CD4-positive, CD25-positive, alpha-beta regulatory T cell (primary cell): ENCODE results near the gene MYF6. TPM values are rescaled to one million over a fixed set of nuclear protein-coding genes. Genes with fewer than 3 reads are reported as not detected.
"Not testable (repeated sequence)": the region's sequence is repeated elsewhere in the genome, so short reads cannot be mapped to it uniquely, and the experiment has no call there.

ENCODE experiments used
- ATAC-seq, 2 donors: fragments of 150-1000 bp; cut with Tn5 transposase; one replicate each; pipeline ENCODE4 v1.10.0; 2021; ENCODE audit warnings: low read depth in 2 of 2, moderate number of reproducible peaks in 2 of 2, moderate library complexity in 1 of 2
- DNase-seq, 3 donors: peaks; one replicate each; pipeline versions ENCODE4 v3.0.0 to v3.0.0-alpha.2; 2012 to 2022; ENCODE audit warnings: mixed read lengths in 1 of 3
- H3K27ac ChIP-seq: one replicate; pipeline ENCODE4 v1.7.0; 2013; ENCODE audit warnings: mild to moderate bottlenecking, low read length; ENCODE audit not compliant: insufficient read depth, poor library complexity, severe bottlenecking
- H3K27me3 ChIP-seq: one replicate; pipeline ENCODE4 v1.7.0; 2013; ENCODE audit warnings: low read length; ENCODE audit not compliant: control insufficient read depth, insufficient read depth
- H3K36me3 ChIP-seq: one replicate; pipeline ENCODE4 v1.7.0; 2013; ENCODE audit warnings: mild to moderate bottlenecking, low read length, moderate library complexity; ENCODE audit not compliant: control insufficient read depth, insufficient read depth
- H3K4me1 ChIP-seq: 2 replicates; pipeline ENCODE4 v1.7.0; 2013; ENCODE audit warnings: mild to moderate bottlenecking, low read length; ENCODE audit not compliant: insufficient read depth, control insufficient read depth, poor library complexity, severe bottlenecking
- H3K4me3 ChIP-seq: one replicate; pipeline ENCODE4 v1.7.0; 2013; ENCODE audit warnings: low read depth, mild to moderate bottlenecking, low read length, moderate library complexity
- H3K9me3 ChIP-seq, 2 experiments: 1 replicate in 1 of 2; 2 replicates in 1 of 2; pipeline ENCODE4 v1.7.0; 2013; ENCODE audit warnings: low read length in 2 of 2, mild to moderate bottlenecking in 1 of 2, moderate library complexity in 1 of 2; ENCODE audit not compliant: control insufficient read depth in 2 of 2
- H3K27ac Mint-ChIP-seq, 3 donors: one replicate each; pipeline ENCODE4 v1.8.0; 2020 to 2022; ENCODE audit warnings: mild to moderate bottlenecking in 3 of 3, mixed read lengths in 3 of 3, moderate library complexity in 2 of 3
- H3K27me3 Mint-ChIP-seq: one replicate; pipeline ENCODE4 v1.8.0; 2022; ENCODE audit warnings: mild to moderate bottlenecking, mixed read lengths
- H3K36me3 Mint-ChIP-seq: one replicate; pipeline ENCODE4 v1.8.0; 2020; ENCODE audit warnings: mixed read lengths
- H3K4me1 Mint-ChIP-seq, 4 donors: one replicate each; pipeline ENCODE4 v1.8.0; 2020 to 2022; ENCODE audit warnings: mixed read lengths in 4 of 4, mild to moderate bottlenecking in 1 of 4
- H3K4me3 Mint-ChIP-seq, 4 donors: one replicate each; pipeline ENCODE4 v1.8.0; 2020 to 2022; ENCODE audit warnings: mild to moderate bottlenecking in 4 of 4, mixed read lengths in 4 of 4, moderate library complexity in 3 of 4
- H3K9me3 Mint-ChIP-seq, 7 donors: one replicate each; pipeline ENCODE4 v1.8.0; 2020 to 2022; ENCODE audit warnings: mixed read lengths in 7 of 7, mild to moderate bottlenecking in 3 of 7, moderate library complexity in 2 of 7
- polyA plus RNA-seq, 4 donors: library from polyadenylated mRNA; unstranded; fragments of 300-500 nt; fragmentation: Illumina TruSeq; gene quantifications; one replicate each; pipeline ENCODE4 v1.2.3, GENCODE V29; 2021
- total RNA-seq: library from RNA; stranded (reverse); gene quantifications from one replicate; pipeline ENCODE4 v1.2.3, GENCODE V29; 2022

The MYF6 gene
- not detected for total RNA-seq
- polyA plus RNA-seq: not detected

- no peaks in the 10 kb centered on the region for H3K4me1 Mint-ChIP-seq
- H3K36me3 Mint-ChIP-seq: no peaks in the 10 kb centered on the region
- H3K27ac ChIP-seq: no peak within 1 kb of the TSS
- no peaks in the 10 kb centered on the region for H3K36me3 ChIP-seq
- H3K9me3 Mint-ChIP-seq: peaks cover 0 to 8% (median 4%) of the 10 kb centered on the region in 7 donors
- no peak within 1 kb of the TSS for H3K4me3 ChIP-seq
- H3K27me3 Mint-ChIP-seq: peaks cover 13% of the 10 kb centered on the region
- no peaks in the 10 kb centered on the region for H3K4me1 ChIP-seq
- peak within 1 kb of the TSS in 1 of 4 donors; percentile 47 for H3K4me3 Mint-ChIP-seq
- H3K27me3 ChIP-seq: no peaks in the 10 kb centered on the region
- peak within 1 kb of the TSS in 1 of 3 donors; percentile 73 for H3K27ac Mint-ChIP-seq
- H3K9me3 ChIP-seq: peaks cover 0 to 5% of the 10 kb centered on the region in 2 experiments
- DNase-seq: no peak
- no peak for ATAC-seq
Measured at GRCh38 chr12:80707126-80707829, at the start of gene MYF6. TSS of gene MYF6 (plus strand) at chr12:80707634. CDS start at chr12:80707720, 86 bp downstream.

- Mint-ChIP-seq H3K27ac (no peak overlapping the region), H3K36me3 (no peaks in the 10 kb centered on the region), H3K27me3 (no peaks in the 10 kb centered on the region), H3K4me1 (no peaks in the 10 kb centered on the region), H3K9me3 (peaks cover 0 to 10% (median 6%) of the 10 kb centered on the region in 7 donors), H3K4me3 (no peak overlapping the region)
- ATAC-seq (no peak), DNase-seq (no peak)
- Histone ChIP-seq H3K4me1 (no peaks in the 10 kb centered on the region), H3K4me3 (no peak overlapping the region), H3K36me3 (no peaks in the 10 kb centered on the region), H3K27me3 (no peaks in the 10 kb centered on the region), H3K27ac (no peak overlapping the region), H3K9me3 (no peaks in the 10 kb centered on the region)
Measured at GRCh38 chr12:80659512-80660063, 47.8 kb upstream of the MYF6 start.

GRCh38 chr12:80662586-80662985, 44.8 kb upstream of the MYF6 start:
- Histone ChIP-seq H3K4me3 (no peak overlapping the region), H3K4me1 (no peaks in the 10 kb centered on the region), H3K27ac (no peak overlapping the region), H3K36me3 (no peaks in the 10 kb centered on the region), H3K27me3 (no peaks in the 10 kb centered on the region), H3K9me3 (no peaks in the 10 kb centered on the region)
- Mint-ChIP-seq H3K4me1 (no peaks in the 10 kb centered on the region), H3K9me3 (peaks cover 2 to 15% (median 4%) of the 10 kb centered on the region in 7 donors), H3K4me3 (no peak overlapping the region), H3K27ac (no peak overlapping the region), H3K36me3 (no peaks in the 10 kb centered on the region), H3K27me3 (no peaks in the 10 kb centered on the region)
- DNase-seq (no peak), ATAC-seq (no peak)

- no peak for DNase-seq
- H3K36me3 Mint-ChIP-seq: no peaks in the 10 kb centered on the region
- peaks cover 0 to 15% (median 6%) of the 10 kb centered on the region in 7 donors for H3K9me3 Mint-ChIP-seq
- Histone ChIP-seq H3K9me3 (no peaks in the 10 kb centered on the region), H3K27ac (no peak overlapping the region), H3K4me1 (no peaks in the 10 kb centered on the region), H3K4me3 (no peak overlapping the region), H3K36me3 (no peaks in the 10 kb centered on the region), H3K27me3 (no peaks in the 10 kb centered on the region)
- no peak for ATAC-seq
- H3K27me3 Mint-ChIP-seq: no peaks in the 10 kb centered on the region
- H3K4me3 Mint-ChIP-seq: no peak overlapping the region
- no peak overlapping the region for H3K27ac Mint-ChIP-seq
- no peaks in the 10 kb centered on the region for H3K4me1 Mint-ChIP-seq
Measured at GRCh38 chr12:80670214-80670613, 37.2 kb upstream of the MYF6 start.

GRCh38 chr12:80676042-80676636, 31.3 kb upstream of the MYF6 start:
- not testable (repeated sequence) for H3K4me3 Mint-ChIP-seq, H3K36me3 Mint-ChIP-seq, DNase-seq, H3K27me3 Mint-ChIP-seq, H3K4me3 ChIP-seq, H3K27ac ChIP-seq, H3K9me3 ChIP-seq, H3K27me3 ChIP-seq, ATAC-seq, H3K36me3 ChIP-seq, H3K27ac Mint-ChIP-seq, H3K4me1 ChIP-seq, H3K4me1 Mint-ChIP-seq
- peaks cover 0 to 10% (median 3%) of the 10 kb centered on the region in 7 donors for H3K9me3 Mint-ChIP-seq

- Histone ChIP-seq H3K9me3 (no peaks in the 10 kb centered on the region), H3K27ac (no peak overlapping the region), H3K4me1 (no peaks in the 10 kb centered on the region), H3K4me3 (no peak overlapping the region), H3K36me3 (no peaks in the 10 kb centered on the region), H3K27me3 (no peaks in the 10 kb centered on the region)
- no peaks in the 10 kb centered on the region for H3K4me1 Mint-ChIP-seq
- no peaks in the 10 kb centered on the region for H3K27me3 Mint-ChIP-seq
- no peaks in the 10 kb centered on the region for H3K36me3 Mint-ChIP-seq
- ATAC-seq (no peak), DNase-seq (no peak)
- H3K4me3 Mint-ChIP-seq: no peak overlapping the region
- H3K9me3 Mint-ChIP-seq: peaks cover 0 to 9% (median 3%) of the 10 kb centered on the region in 7 donors
- H3K27ac Mint-ChIP-seq: no peak overlapping the region
Measured at GRCh38 chr12:80676856-80677255, 30.6 kb upstream of the MYF6 start.

GRCh38 chr12:80677994-80678393, 29.4 kb upstream of the MYF6 start:
- H3K27ac Mint-ChIP-seq: no peak overlapping the region
- H3K4me1 Mint-ChIP-seq: no peaks in the 10 kb centered on the region
- ATAC-seq: no peak

More at GRCh38 chr12:80677994-80678393, 29.4 kb upstream of the MYF6 start:
- Histone ChIP-seq H3K36me3 (no peaks in the 10 kb centered on the region), H3K9me3 (no peaks in the 10 kb centered on the region), H3K4me1 (no peaks in the 10 kb centered on the region), H3K4me3 (no peak overlapping the region), H3K27me3 (no peaks in the 10 kb centered on the region), H3K27ac (no peak overlapping the region)
- DNase-seq: no peak
- H3K9me3 Mint-ChIP-seq: peaks cover 0 to 4% (median 2%) of the 10 kb centered on the region in 7 donors
- no peaks in the 10 kb centered on the region for H3K36me3 Mint-ChIP-seq
- H3K4me3 Mint-ChIP-seq: no peak overlapping the region
- H3K27me3 Mint-ChIP-seq: no peaks in the 10 kb centered on the region
